ENCODE results near the gene CENPX. TPM values are rescaled to one million over a fixed set of nuclear protein-coding genes. Genes with fewer than 3 reads are reported as not detected.

CENPX gene
- total RNA-seq, 1 experiment from 2014 or later = 46.6 TPM

GRCh38 chr17:82055965-82056728 is 33.5 kb upstream of the CENPX start:
- DNase-seq (ENCODE audit: extremely low read depth, low read depth) = no peak

- DNase-seq (ENCODE audit: extremely low read depth, low read depth) = no peak
Measured at GRCh38 chr17:82055023-82055964, 32.6 kb upstream of the CENPX start.

GRCh38 chr17:82054351-82055022 is 31.8 kb upstream of the CENPX start:
- DNase-seq (ENCODE audit: extremely low read depth, low read depth) = no peak

GRCh38 chr17:82053556-82054263 is 31.0 kb upstream of the CENPX start:
- DNase-seq (ENCODE audit: extremely low read depth, low read depth) = no peak

GRCh38 chr17:82053130-82053529 is 30.5 kb upstream of the CENPX start:
- no peak for DNase-seq (ENCODE audit: extremely low read depth, low read depth)

- DNase-seq (ENCODE audit: extremely low read depth, low read depth) = no peak
Measured at GRCh38 chr17:82052638-82053059, 30.0 kb upstream of the CENPX start.

GRCh38 chr17:82051776-82052637 is 29.3 kb upstream of the CENPX start, which contains the start of the genes GPS1 and RFNG:
GPS1 (plus strand) TSS chr17:82051898; CDS start chr17:82051932, 34 bp downstream.
RFNG (minus strand) TSS chr17:82051811; CDS start chr17:82051766, 45 bp downstream.
- DNase-seq (ENCODE audit: extremely low read depth, low read depth) = no peak

GRCh38 chr17:82050761-82051641 is 28.3 kb upstream of the CENPX start:
- DNase-seq (ENCODE audit: extremely low read depth, low read depth) = no peak

- DNase-seq (ENCODE audit: extremely low read depth, low read depth) = no peak
Measured at GRCh38 chr17:82050152-82050760, 27.6 kb upstream of the CENPX start.

GRCh38 chr17:82049521-82049971 is 26.9 kb upstream of the CENPX start:
- DNase-seq (ENCODE audit: extremely low read depth, low read depth) = no peak

- DNase-seq (ENCODE audit: extremely low read depth, low read depth) = no peak
Measured at GRCh38 chr17:82049106-82049505, 26.4 kb upstream of the CENPX start.

- no peak for DNase-seq (ENCODE audit: extremely low read depth, low read depth)
Measured at GRCh38 chr17:82048571-82048971, 25.9 kb upstream of the CENPX start.

- DNase-seq (ENCODE audit: extremely low read depth, low read depth) = no peak
Measured at GRCh38 chr17:82047914-82048570, 25.4 kb upstream of the CENPX start.

GRCh38 chr17:82047379-82047778 is 24.7 kb upstream of the CENPX start:
- DNase-seq (ENCODE audit: extremely low read depth, low read depth) = no peak

GRCh38 chr17:82046903-82047302 is 24.2 kb upstream of the CENPX start:
- DNase-seq (ENCODE audit: extremely low read depth, low read depth) = no peak

GRCh38 chr17:82045936-82046484 is 23.3 kb upstream of the CENPX start:
- DNase-seq (ENCODE audit: extremely low read depth, low read depth) = no peak

GRCh38 chr17:82043507-82043906 is 20.8 kb upstream of the CENPX start:
- DNase-seq (ENCODE audit: extremely low read depth, low read depth) = no peak
